NOMO-1 (cell line): ENCODE measurements around the gene BMPER.

Experiments used
- DNase-seq, 2 experiments: peaks; one replicate each; lab custom pipeline; 2025; ENCODE audit not compliant: unreplicated experiment in 2 of 2; lab: John Stamatoyannopoulos, UW

Gene BMPER

DNA sequence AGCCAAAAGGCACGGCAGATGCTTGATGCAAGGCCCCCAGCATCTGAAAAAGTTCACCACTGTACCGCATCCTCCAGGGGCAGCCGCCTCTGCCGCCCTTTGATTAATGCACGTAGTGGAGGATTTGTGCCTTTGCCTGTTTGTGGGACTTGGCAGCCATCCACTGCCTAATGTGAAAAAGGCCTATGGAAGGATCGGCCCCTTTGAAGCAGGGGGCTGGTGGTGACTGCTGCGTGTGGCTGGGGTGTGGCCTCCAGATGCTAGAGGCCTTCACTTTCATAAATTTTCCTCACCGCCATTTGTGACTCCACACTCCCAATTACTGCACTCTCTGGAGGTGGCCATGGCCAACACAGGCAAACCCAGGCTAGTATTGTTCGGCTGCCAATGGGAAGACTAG is 226.0 kb downstream of the BMPER start:
- DNase-seq = no peak

GRCh38 chr7:34133356-34133982 is 228.1 kb downstream of the BMPER start:
- no peak for DNase-seq

- DNase-seq = peak; percentile 80 to 82
Measured at GRCh38 chr7:34133983-34134782, 228.8 kb downstream of the BMPER start.

DNA sequence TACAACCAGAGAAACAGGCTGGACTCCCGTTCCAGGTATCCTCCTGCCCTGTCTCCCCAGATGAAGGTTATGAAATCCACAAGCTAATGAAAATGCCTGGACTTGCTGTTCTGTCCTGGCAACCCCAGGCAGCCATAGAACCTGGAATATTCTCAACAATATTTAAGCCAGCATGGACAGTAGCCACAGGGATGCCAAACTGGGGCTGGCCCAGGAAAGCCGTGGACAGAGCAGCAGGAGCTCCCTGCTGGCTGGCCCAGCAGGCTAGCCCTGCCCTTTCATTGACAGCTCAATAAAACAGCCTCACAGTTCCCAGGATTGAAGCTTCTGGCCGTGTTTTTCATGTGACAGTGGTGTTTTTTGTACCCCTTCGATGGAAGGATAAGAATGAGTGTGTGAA is 230.6 kb downstream of the BMPER start:
- no peak for DNase-seq

GRCh38 chr7:34136698-34137097 is 231.4 kb downstream of the BMPER start:
- no peak for DNase-seq

DNA sequence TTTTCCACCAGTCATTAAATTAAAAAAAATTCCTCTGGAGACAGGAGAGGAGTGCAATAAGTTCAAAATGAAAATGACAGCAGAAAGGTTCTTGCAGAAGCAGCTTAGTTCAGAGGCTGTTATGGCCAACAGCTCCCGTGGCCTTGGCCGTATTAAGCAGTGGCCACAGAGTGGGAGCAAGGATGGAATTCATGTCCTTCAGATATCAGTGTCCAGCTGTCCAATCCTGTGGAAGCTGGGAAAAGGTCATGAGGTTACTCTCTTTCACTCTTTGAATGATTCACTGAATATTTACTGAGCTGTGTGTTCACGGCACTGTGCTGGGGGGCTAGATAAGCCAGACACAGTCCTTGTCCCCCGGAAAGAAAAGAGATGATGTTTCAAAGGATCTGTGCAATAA is 231.8 kb downstream of the BMPER start:
- DNase-seq = no peak

GRCh38 chr7:34138483-34138882 is 233.1 kb downstream of the BMPER start:
- no peak for DNase-seq

- DNase-seq = no peak
Measured at GRCh38 chr7:34139086-34139485, 233.7 kb downstream of the BMPER start.

DNA sequence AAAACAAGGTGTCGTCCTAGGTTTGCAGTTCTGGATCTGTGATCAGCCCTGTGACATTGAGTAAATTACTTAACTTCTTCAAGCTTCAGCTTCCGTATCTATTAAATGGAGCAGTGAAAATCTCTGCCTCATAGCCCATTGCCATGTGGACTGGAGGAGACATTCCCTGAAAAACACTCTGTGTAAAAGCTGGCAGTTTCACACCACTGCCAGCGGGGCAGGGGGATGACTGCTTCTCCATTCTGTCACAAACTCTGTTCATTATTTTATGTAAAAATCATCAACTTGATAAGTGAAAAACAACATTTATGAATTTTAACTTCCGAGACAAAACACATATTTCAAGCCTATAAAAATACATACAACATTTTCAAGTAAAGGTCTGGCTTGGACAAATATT is 234.7 kb downstream of the BMPER start:
- DNase-seq = peak in 1 of 2 experiments; percentile 27

DNA sequence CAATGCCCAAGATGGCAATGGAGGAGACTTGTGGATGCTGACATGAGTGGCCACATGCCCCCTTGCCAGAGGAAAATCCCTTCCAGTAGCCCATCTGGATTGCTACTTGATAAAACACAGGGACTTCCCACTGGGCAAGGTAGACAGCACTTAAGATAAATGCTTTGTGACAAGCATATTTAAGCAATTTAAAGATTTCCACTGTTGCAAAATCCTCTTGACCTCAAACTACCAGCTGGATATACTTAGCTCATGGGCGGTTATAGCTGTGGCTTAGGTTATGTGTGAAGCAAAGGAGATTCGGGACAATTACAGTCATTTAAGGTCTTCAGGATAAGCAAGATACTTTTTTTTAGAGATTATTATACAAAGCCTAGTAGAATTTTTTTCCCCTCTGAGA is 238.1 kb downstream of the BMPER start:
- peak; percentile 92 to 97 for DNase-seq

GRCh38 chr7:34145603-34146002 is 240.3 kb downstream of the BMPER start:
- DNase-seq = no peak

DNA sequence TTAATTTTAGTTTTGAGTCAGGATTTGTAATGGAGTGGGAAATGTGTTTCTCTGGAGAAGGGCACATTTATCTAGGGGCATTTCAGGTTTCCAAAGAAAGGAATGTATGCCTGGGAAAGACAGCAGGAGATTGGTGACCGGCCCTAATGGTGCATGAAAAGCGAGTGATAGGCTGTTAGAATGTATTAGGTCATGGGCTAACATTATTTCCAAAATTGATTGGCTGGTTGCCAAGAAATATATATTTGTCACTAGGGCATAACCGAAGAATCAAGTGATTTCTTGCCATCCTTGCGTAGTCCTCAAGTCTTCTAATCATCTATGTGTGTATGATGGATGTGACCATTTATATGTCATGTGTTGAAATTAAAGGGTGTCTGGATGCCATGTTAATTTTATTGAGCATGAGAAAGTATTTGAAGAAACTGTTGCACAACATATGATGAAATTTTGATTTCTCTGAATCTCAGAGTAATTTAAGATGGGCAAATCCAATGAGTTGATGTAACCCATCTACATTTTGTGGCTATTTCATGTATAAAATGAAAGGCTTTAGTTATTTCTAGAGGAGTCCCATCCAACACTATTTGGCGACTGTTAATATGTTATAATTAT is 248.4 kb downstream of the BMPER start:
- peak in 1 of 2 experiments; percentile 27 for DNase-seq

GRCh38 chr7:34155220-34155908 is 250.0 kb downstream of the BMPER start:
- peak; percentile 92 to 96 for DNase-seq

- DNase-seq = no peak
Measured at GRCh38 chr7:34156336-34156735, 251.0 kb downstream of the BMPER start.

DNA sequence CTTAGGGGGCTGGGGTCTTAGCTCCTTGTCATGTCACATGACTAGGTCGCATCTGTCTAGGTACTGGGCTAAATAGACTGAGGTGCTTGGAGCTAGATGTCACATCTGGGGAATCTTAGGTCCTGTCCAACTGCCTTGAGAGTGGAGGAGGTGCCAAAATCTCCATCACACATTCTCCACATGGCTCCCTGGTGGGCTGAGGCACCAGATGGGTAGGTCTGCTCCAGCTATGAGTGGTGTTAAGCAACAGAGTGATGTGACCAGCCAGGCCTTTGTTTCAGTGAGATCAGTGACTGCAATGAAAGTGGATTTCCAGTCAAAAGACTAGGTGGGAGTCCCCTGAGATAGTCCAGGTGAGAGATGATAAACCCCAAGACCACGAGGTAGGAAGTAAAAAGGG is 251.8 kb downstream of the BMPER start:
- no peak for DNase-seq

DNA sequence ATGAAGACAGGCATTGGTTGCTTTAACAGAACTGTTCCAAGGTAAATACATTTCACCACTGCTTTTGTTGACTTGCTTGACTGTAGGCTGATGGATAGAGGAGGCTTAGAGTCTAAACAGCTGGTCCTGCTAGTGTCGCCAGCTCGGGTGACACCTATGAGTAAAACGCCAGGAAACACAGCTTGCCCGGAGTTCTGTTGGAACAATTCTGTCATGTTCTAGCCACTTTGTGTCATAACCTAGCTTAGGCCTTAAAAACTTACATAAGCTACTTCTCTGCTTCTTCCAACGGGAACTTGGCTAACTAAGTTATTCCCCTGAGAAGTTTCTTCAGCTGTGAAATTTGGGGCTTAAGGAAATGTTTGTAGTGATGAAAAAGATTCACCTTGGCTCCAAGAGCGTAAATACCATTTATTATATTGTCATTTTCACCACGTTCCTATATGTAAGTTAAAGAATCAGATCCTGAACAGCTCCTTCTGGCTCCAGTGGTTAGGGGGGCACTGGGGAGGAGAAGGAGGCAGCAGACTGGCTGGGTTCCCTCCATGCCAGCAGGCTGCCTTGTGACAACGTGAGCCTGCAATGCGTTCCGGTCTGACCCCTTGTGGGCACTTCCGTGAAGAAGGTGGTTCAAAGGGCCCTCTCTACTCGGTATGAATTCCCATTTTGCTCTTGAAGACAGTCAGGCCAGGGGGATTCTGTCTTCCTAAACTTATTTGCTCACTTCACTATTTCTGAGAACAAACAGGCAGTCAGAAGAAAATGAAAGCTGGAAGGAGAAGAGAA is 253.2 kb downstream of the BMPER start:
- no peak for DNase-seq

- DNase-seq = no peak
Measured at GRCh38 chr7:34160261-34160752, 255.0 kb downstream of the BMPER start.

DNA sequence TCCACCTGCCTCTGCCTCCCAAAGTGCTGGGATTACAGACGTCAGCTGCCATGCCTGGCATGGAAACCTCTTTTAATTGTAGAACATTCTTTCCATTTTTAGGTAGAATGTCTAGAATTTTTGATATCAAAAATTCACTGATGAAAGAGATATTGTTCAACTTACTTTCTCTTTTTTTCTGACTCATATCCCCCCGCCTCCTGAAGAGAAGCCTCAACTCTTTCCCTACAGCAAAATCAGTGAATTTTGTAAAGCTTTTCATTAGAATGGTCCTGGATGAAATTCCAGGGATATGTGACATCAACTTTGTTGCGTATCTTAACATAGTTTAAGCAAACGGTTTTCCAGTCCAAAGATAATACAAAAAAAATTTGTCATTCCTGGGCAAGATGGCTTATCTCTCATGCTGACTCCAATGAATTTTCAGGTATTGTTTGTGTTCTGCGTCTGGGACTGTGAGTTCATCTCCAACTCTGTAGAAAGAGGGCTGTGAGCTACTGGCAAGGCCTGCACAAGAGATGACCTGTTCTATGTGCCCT is 256.8 kb downstream of the BMPER start:
- no peak for DNase-seq

- no peak for DNase-seq
Measured at GRCh38 chr7:34162677-34163076, 257.3 kb downstream of the BMPER start.

- DNase-seq = no peak
Measured at GRCh38 chr7:34163956-34164355, 258.6 kb downstream of the BMPER start.
